ENCODE measurements around the gene VAPA. TPM values are rescaled to one million over a fixed set of nuclear protein-coding genes. Genes with fewer than 3 reads are reported as not detected.
A peak's percentile ranks its signal among the peaks of the same experiment; 100 is the strongest.

The VAPA gene
- total RNA-seq, 2 experiments from 2014 or later: 152 to 159 TPM

DNA sequence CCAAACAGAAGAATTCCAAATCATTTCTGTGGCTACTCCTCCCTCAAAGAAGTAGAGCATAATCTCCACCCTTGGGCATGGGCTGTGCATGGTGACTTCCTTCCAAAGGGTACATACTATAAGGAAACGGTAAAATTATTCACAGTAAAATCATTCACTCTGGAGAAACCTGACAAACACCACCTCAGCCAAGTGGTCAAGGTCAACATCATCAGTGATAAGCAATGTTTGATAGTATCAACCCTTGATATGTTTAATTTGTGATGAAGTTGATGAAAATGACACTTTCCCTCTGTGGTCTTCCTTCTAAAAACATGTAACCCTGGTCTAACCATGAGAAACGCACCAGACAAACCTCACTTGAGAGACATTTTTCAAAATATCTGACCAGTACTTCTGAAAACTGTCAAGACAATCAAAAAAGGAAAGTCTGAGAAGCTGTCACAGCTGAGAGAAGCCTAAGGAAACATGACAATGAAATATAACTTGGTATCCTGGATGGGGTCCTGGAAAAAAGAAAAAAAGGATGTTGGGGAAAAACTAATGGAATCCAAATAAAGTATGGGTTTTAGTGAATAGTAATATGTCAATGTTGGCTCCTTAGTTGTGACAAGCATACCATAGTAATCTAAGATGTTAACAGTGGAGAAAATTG, 37.5 kb upstream of the VAPA start:
- H3K9me3 Mint-ChIP-seq: no peaks in the 10 kb centered on the region
- ChIA-PET POLR2A (interaction anchor here (0.8 to 1.2 kb wide), 4 partner anchors 14 to 39 kb away, joined by 3 to 6 read pairs (median 5); partner anchors contain the start of gene VAPA), CTCF (no interaction called here)
- no peak overlapping the region for H3K4me3 Mint-ChIP-seq
- H3K27ac Mint-ChIP-seq: no peak overlapping the region
- peaks cover 19% of the 10 kb centered on the region for H3K27me3 Mint-ChIP-seq
- intact Hi-C loops (cut with micrococcal nuclease): loop anchor here (2.0 to 5.0 kb wide), 2 partner anchors 36 to 174 kb away; no protein-coding TSS in a partner anchor
- no peak for DNase-seq
- no peaks in the 10 kb centered on the region for H3K36me3 Mint-ChIP-seq
- peaks cover 14% of the 10 kb centered on the region for H3K4me1 Mint-ChIP-seq (ENCODE audit: low read depth)

DNA sequence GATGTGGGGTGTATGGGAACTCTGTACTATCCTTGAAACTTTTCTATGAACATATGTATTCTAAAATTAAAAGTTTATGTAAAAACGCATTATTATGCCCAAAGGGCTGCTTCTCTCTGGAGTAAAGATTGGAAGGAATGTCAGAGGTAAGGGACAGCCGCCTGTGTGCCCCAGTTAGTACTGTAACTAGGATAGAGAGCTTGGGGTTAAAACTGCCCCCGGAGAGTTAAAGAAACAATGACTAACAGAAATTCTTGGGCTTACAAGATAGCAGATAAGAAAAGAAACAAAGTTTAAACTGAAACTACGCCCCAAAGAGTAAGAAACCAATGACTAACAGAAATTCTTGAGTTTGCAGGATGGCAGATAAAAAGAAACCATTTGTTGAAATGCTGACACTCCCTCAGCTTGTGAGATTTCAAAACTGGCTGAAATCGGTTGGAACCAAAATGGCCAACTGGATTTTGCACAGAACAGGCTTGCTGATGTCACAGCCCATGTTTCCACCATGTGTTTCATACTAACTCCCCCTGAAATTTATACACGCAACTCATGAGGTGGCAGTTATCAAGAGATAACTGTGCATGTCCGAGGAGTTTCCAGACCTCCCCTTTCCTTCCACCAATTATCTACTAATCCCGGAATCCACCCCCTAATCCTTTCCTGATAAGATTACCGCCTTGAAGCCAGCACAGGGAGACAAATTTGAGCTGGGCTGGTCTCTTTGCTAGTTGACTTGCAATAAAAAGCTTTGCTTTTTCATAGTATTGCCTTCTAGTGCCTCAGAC, 36.8 kb upstream of the VAPA start:
- Mint-ChIP-seq H3K27me3 (peaks cover 16% of the 10 kb centered on the region), H3K36me3 (no peaks in the 10 kb centered on the region), H3K9me3 (no peaks in the 10 kb centered on the region), H3K27ac (peak overlapping the region; percentile 20), H3K4me1 (ENCODE audit: low read depth) (peaks cover 14% of the 10 kb centered on the region), H3K4me3 (no peak overlapping the region)
- ChIA-PET CTCF (no interaction called here), POLR2A (interaction anchor here (0.8 to 1.2 kb wide), 4 partner anchors 15 to 38 kb away, joined by 3 to 6 read pairs (median 5); partner anchors contain the start of gene VAPA)
- peak; percentile 52 for DNase-seq
- intact Hi-C loops (cut with micrococcal nuclease): loop anchor here (1.0 to 5.0 kb wide), 4 partner anchors 15 to 175 kb away; no protein-coding TSS in a partner anchor

DNA sequence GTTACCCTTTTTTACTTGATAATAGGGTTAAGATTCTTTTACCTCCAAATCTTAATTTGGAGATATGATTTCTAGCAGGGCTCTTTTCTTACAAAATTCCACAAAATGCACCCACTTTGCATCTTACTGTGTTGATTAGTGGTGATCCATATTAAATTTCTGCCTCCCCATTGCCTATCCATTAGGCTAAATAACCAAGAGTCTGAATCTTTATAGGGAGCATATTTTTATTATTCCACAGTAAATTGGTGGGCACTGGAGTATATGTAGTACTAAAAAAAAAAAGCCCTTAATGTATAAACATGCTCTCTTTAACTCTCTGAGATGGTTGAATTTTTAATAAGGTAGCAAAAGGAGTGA, 36.2 kb upstream of the VAPA start:
- DNase-seq: no peak
- POLR2A ChIA-PET: interaction anchor here (1.2 kb wide), 2 partner anchors 16 to 36 kb away, joined by 4 to 6 read pairs; partner anchors contain the start of gene VAPA
- intact Hi-C loops (cut with micrococcal nuclease): loop anchor here (1.0 to 5.0 kb wide), 4 partner anchors 15 to 175 kb away; no protein-coding TSS in a partner anchor
- Mint-ChIP-seq H3K4me3 (no peak overlapping the region), H3K27me3 (peaks cover 16% of the 10 kb centered on the region), H3K36me3 (no peaks in the 10 kb centered on the region), H3K9me3 (no peaks in the 10 kb centered on the region), H3K27ac (no peak overlapping the region), H3K4me1 (ENCODE audit: low read depth) (peaks cover 14% of the 10 kb centered on the region)
- CTCF ChIA-PET: no interaction called here

DNA sequence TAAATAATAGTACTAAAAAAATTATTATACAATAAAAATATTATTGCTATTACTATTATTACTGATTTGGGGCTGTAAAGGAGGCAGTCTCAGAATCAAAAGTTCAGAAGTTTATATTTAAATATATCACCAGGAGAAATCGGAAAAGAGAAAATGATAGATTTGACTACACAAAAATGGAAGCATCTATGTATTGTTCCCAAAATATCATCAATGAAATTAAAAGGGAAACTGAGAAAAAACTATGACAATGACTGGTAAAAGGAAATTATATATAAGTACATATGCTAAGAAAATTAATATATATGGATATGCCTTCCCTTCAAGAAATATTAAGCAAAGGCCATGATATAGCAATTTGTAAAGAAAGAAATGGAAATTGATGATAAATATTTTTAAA, 35.7 kb upstream of the VAPA start:
- Mint-ChIP-seq H3K4me3 (no peak overlapping the region), H3K9me3 (no peaks in the 10 kb centered on the region), H3K27me3 (peaks cover 16% of the 10 kb centered on the region), H3K36me3 (no peaks in the 10 kb centered on the region), H3K27ac (no peak overlapping the region), H3K4me1 (ENCODE audit: low read depth) (peaks cover 14% of the 10 kb centered on the region)
- no peak for DNase-seq
- ChIA-PET CTCF (no interaction called here), POLR2A (no interaction called here)
- intact Hi-C loops (cut with micrococcal nuclease): loop anchor here (5.0 kb wide), 1 partner anchor 176 kb away; no protein-coding TSS in a partner anchor

DNA sequence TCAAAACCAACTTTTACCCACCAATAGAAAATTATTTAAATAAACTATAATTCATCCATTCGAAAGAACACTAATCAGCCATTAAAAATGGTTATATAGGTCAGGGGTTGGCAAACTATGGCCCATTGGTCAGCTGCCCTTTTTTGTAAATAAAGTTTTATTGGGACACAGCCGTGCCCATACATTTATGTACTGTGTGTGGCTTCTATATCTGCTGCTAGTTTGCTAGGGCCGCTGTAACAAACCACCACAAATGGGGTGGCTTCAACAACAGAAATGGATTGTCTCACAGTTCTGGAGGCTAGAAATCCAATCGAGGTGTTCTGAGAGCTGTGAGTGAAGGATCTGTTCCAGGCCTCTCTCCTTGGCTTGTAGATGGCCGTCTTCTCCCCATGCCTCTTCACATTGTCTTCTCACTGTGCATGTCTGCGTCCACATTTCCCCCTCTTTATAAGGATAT, 35.0 kb upstream of the VAPA start:
- intact Hi-C loops (cut with micrococcal nuclease): loop anchor here (5.0 kb wide), 1 partner anchor 177 kb away; no protein-coding TSS in a partner anchor
- no peak overlapping the region for H3K27ac Mint-ChIP-seq
- peaks cover 13% of the 10 kb centered on the region for H3K27me3 Mint-ChIP-seq
- no peak for DNase-seq
- POLR2A ChIA-PET: no interaction called here
- no peak overlapping the region for H3K4me3 Mint-ChIP-seq
- no peaks in the 10 kb centered on the region for H3K9me3 Mint-ChIP-seq
- H3K36me3 Mint-ChIP-seq: no peaks in the 10 kb centered on the region
- peaks cover 14% of the 10 kb centered on the region for H3K4me1 Mint-ChIP-seq (ENCODE audit: low read depth)
- CTCF ChIA-PET: no interaction called here

DNA sequence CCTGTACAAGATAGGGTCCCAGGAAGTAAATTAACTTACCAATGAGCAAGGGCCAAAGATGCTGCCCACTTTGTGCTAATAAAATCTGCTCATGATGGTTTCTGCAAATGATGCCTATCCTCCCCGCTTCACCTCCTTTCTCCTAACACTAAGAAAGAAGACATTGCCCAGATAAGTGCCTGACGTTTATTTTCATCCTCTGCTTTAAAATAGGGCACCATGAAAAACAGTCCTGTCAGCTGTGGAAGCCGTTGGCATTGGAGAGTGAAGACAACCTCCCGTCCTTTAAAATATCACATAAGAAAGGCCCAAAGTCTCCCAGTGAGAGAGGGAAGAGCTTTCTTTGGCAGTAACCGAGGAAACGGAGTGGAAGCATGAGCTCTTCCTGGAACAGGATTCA, 29.7 kb upstream of the VAPA start:
- intact Hi-C loops (cut with micrococcal nuclease): no loop called here
- Mint-ChIP-seq H3K9me3 (no peaks in the 10 kb centered on the region), H3K27ac (no peak overlapping the region), H3K4me1 (ENCODE audit: low read depth) (no peaks in the 10 kb centered on the region), H3K27me3 (no peaks in the 10 kb centered on the region), H3K36me3 (no peaks in the 10 kb centered on the region), H3K4me3 (no peak overlapping the region)
- ChIA-PET POLR2A (no interaction called here), CTCF (no interaction called here)
- DNase-seq: no peak

DNA sequence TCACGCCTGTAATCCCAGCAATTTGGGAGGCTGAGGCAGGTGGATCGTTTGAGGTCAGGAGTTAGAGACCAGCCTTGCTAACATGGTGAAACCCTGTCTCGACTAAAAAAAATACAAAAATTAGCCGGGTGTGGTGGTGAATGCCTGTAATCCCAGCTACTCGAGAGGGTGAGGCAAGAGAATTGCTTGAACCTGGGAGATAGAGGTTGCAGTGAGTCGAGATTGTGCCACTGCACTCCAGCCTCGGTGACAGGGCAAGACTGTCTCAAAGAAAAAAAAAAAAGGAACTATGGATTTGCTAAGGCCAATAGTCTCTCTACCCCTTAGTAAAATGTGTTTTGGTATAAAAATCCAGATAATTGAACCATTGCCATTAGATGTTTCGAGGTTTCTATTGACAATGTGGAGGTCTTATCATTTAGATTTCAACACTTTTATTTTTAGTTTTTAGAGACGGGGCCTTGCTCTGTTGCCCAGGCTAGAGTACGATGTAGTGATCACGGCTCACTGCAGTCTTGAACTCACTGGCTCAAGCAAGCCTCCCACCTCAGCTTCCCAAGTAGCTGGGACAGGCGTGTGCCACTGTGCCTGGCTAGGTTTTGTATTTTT, 29.2 kb upstream of the VAPA start:
- Mint-ChIP-seq H3K36me3 (no peaks in the 10 kb centered on the region), H3K9me3 (no peaks in the 10 kb centered on the region), H3K4me3 (no peak overlapping the region), H3K4me1 (ENCODE audit: low read depth) (no peaks in the 10 kb centered on the region), H3K27me3 (no peaks in the 10 kb centered on the region), H3K27ac (no peak overlapping the region)
- CTCF ChIA-PET: no interaction called here
- intact Hi-C loops (cut with micrococcal nuclease): no loop called here
- POLR2A ChIA-PET: no interaction called here
- no peak for DNase-seq

DNA sequence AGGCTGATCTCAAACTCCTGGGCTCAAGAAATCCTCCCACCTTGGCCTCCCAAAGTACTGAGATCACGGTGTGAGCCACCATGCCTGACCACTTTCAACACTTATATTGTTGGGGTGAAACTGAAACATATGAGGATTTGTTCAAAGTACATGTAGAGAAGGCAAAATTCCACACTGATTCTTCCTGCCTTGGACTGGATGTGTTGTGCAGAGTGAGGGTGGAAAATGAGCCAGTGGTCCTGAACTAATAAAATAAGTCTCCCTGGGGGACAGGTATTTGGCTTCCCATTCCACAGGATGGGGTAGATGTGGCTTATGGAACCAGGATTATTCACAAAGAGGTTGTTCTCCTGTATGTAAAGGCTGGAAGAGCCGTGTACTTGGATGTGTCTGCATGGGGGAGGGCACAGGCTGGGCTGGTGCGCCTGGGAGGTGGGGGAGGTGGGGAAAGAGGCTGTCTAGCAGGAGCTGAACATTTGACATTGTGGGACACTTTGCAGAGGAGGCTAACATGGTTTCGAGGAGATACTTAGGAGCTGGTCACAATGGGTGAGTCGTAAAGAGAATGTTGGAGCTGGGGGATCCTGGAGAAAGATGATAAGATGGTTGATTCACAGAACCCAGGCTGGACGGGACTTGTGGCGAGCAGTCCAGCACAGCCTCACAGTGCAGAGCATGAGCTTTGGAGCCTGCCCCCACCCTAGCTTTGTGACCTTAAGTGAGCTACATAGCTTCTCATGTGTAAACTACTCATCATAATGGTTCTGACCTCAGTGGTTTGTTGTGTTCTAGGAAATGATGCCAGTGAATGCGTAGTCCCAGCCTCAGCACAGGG, 28.4 kb upstream of the VAPA start, which contains the start of gene TXNDC2:
TXNDC2 (plus strand) TSS at position 804 of the 835 bp plus-strand sequence. CDS start 708 bp downstream, outside the sequence.
- H3K36me3 Mint-ChIP-seq: no peaks in the 10 kb centered on the region
- POLR2A ChIA-PET: interaction anchor here (0.7 kb wide), 1 partner anchor 30 kb away, joined by 3 read pairs; no protein-coding TSS in a partner anchor
- intact Hi-C loops (cut with micrococcal nuclease): no loop called here
- H3K4me3 Mint-ChIP-seq: no peak within 1 kb of the TSS
- no peak within 1 kb of the TSS for H3K27ac Mint-ChIP-seq
- H3K9me3 Mint-ChIP-seq: no peaks in the 10 kb centered on the region
- no peaks in the 10 kb centered on the region for H3K27me3 Mint-ChIP-seq
- DNase-seq: no peak
- CTCF ChIA-PET: no interaction called here
- no peaks in the 10 kb centered on the region for H3K4me1 Mint-ChIP-seq (ENCODE audit: low read depth)

DNA sequence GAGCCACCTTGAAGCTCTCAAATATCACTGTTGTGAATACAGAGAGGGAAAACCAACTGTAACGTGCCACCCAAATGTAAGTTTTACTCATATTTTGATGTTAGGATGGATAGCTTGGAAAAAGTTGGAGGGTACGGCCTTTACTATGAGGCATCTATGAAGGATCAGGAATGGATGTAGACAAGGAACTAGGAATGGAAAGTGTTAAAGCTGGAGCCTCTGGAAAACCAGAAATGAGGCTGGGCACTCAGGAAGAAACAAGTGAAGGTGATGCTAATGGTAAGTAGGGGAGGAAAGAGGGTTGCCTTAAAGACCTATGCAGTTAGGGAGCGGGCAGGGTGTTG, 27.8 kb upstream of the VAPA start:
- Mint-ChIP-seq H3K27me3 (no peaks in the 10 kb centered on the region), H3K4me1 (ENCODE audit: low read depth) (no peaks in the 10 kb centered on the region), H3K27ac (no peak overlapping the region), H3K9me3 (no peaks in the 10 kb centered on the region), H3K36me3 (no peaks in the 10 kb centered on the region), H3K4me3 (no peak overlapping the region)
- intact Hi-C loops (cut with micrococcal nuclease): no loop called here
- ChIA-PET CTCF (no interaction called here), POLR2A (interaction anchor here (0.7 kb wide), 1 partner anchor 29 kb away, joined by 3 read pairs; no protein-coding TSS in a partner anchor)
- no peak for DNase-seq

DNA sequence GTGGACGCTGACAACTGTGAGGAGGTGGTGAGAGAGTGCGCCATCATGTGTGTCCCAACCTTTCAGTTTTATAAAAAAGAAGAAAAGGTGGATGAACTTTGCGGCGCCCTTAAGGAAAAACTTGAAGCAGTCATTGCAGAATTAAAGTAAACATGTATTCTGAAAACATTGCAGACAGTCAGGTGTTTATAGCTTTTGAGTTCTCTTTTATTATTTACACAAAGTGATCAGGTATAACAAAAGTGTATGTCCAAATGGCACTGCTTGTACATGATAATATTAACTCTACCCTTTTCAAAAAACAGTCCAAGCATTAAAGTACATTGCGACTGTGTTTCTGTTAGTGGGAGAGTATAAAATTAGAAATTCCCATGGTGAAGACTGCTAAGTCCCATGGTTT, 25.8 kb upstream of the VAPA start:
- no peak for DNase-seq
- intact Hi-C loops (cut with micrococcal nuclease): no loop called here
- H3K4me1 Mint-ChIP-seq (ENCODE audit: low read depth): no peaks in the 10 kb centered on the region
- no peaks in the 10 kb centered on the region for H3K36me3 Mint-ChIP-seq
- CTCF ChIA-PET: no interaction called here
- POLR2A ChIA-PET: no interaction called here
- no peak overlapping the region for H3K27ac Mint-ChIP-seq
- H3K27me3 Mint-ChIP-seq: no peaks in the 10 kb centered on the region
- H3K4me3 Mint-ChIP-seq: no peak overlapping the region
- no peaks in the 10 kb centered on the region for H3K9me3 Mint-ChIP-seq

DNA sequence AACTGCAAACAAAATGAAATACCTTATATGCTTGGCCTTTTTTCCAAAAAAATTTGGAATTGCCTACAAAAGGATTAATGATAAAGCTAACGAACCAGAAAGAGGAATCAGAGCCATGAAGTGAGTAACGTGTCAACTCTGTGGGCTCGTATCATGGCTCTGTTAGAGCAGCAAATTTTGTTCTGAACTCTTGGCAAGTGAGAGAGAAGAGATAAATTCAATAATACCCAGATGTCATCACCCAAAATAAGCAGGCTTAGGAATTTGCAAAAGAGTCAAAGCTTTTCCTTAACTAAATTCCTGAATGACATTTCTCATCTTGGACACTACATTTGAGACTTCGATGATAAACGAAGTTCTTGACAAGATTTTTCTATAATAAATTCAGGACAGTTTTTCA, 23.6 kb upstream of the VAPA start:
- intact Hi-C loops (cut with micrococcal nuclease): no loop called here
- ChIA-PET CTCF (no interaction called here), POLR2A (no interaction called here)
- H3K27ac Mint-ChIP-seq: no peak overlapping the region
- H3K36me3 Mint-ChIP-seq: no peaks in the 10 kb centered on the region
- no peaks in the 10 kb centered on the region for H3K9me3 Mint-ChIP-seq
- no peaks in the 10 kb centered on the region for H3K27me3 Mint-ChIP-seq
- no peak for DNase-seq
- no peak overlapping the region for H3K4me3 Mint-ChIP-seq
- H3K4me1 Mint-ChIP-seq (ENCODE audit: low read depth): no peaks in the 10 kb centered on the region

DNA sequence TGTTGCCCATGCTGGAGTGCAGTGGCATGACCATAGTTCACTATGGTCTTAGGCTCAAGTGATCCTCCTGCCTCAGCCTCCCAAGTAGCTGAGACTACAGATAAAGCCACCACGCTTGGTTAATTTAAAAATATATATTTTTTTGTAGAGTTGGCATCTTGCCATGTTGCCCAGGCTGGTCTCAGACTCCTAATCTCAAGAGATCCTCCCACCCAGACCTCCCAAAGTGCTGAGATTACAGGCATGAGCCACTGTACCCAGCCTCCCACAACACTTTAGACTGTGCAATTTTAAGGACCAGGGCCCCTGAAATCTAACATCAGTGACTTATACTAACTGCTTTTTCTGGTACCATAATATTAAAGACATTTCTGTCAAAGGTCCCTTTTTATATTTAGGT, 22.9 kb upstream of the VAPA start:
- intact Hi-C loops (cut with micrococcal nuclease): no loop called here
- Mint-ChIP-seq H3K4me1 (ENCODE audit: low read depth) (no peaks in the 10 kb centered on the region), H3K36me3 (no peaks in the 10 kb centered on the region), H3K27ac (no peak overlapping the region), H3K27me3 (no peaks in the 10 kb centered on the region), H3K9me3 (no peaks in the 10 kb centered on the region), H3K4me3 (no peak overlapping the region)
- DNase-seq: no peak
- ChIA-PET POLR2A (no interaction called here), CTCF (no interaction called here)
